HL-60/S4 treated with phorbol 12-myristate 13-acetate at 8.2 ng/mL for 4 days and 3 days (cell line): ENCODE results near the gene RAET1E.
"Not testable (repeated sequence)": the region's sequence is repeated elsewhere in the genome, so short reads cannot be mapped to it uniquely, and the experiment has no call there.

Experiments
- in situ Hi-C: fragments of 300-500 bp; cut with MboI; formaldehyde crosslinking; loops from 2 replicates; pipeline ENCODE4 v1.15.0; 2022; ENCODE audit warnings: low sequenced_read_pairs

RAET1E gene

DNA sequence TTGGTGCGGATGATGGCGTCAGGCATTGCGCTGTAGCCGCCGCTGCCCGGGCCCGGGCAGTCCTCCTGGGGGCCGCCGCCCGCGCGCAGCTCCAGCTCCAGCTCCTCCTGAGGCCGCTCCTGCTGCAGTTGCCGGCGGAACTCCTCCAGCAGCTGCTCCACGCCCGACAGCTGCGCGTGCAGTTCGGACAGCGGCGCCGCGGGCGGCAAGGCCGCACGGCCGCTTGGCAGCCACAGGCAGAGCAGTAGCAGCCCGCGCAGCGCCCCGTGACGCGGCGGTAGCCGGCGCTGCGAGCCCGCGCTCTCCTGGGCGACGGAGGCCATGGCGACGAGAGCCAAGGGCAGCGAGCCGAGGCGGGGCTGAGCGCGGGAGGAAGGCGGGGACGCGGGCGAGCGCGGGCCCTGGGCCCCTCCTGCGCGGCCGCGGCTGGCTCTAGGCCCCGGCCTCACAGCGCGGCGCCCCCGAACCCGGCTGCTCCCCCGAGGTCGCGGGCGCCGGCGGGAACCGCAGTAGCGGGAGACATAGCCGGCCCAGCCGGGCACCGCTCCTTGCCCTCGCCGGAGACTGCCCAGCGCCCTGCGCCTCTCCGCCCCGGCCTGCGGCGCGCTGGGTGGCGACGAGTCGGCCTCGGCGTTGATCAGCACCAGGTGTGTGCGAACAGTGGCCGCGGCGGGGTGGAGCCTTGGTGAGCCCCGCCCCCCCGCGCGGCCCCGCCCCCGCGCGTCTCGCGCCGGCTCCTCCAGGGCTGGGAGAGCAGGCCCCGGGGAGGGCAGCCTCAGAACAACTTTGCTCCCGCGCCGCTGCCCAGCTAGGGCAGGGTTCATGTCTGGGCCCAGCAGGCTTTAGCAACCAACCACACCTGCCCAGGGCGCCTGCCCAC, 34.0 kb downstream of the RAET1E start, which contains the start of gene LRP11:
Gene LRP11, minus strand, starts transcription at position 662 of the 880 bp plus-strand sequence. Its CDS starts 339 bp downstream, at position 323.
- in situ Hi-C loops: no loop called here

DNA sequence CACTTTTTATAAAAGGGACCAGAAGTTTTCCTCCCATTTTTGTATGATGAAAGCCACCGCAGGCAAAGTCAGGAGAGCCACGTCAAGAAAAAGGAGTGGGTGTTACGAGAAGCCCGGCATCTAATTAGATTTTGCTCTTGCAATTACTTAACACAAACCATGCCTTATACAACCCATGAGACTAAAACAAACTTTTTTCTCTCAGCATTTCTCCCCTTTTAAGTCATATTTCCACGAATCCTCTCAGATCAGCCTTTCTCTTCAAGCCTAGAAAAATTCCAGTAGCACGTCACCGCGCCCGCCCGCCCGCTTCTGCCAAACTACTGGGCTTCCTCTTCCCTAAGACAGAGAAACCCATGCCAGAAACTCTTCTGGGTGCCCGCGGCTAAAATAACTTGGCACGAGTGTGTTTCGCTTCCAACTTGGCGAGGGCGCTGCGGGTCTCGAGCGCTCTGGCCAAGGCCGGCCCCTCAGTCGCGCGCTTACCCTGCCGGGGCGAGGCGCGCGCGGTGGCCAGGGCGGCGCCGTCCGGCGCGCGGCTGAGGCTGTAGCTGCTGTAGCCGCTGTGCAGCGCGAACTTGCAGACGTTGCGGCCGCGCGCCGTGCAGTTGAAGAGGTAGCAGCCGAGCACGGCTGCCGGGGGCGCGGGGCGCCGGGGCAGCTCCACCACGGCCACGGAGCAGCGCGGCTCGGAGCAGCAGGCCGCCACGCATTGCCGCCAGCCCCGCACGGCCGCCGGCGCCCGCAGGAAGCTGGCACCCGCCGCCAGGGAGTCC, 34.8 kb downstream of the RAET1E start:
- in situ Hi-C loops: no loop called here

DNA sequence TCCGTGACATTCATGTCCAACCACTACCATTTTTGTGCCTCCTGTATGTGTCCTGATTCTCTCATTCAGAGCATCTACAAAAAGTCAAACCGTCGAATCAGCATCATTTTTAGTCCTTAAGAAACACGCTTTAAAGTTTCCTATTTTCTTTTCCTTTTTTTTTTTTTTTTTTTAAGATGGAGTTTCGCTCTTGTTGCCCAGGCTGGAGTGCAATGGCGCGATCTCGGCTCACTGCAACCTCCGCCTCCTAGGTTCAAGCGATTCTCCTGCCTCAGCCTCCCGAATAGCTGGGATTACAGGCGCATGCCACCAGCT, 35.5 kb downstream of the RAET1E start:
- in situ Hi-C loops: not testable (repeated sequence)

DNA sequence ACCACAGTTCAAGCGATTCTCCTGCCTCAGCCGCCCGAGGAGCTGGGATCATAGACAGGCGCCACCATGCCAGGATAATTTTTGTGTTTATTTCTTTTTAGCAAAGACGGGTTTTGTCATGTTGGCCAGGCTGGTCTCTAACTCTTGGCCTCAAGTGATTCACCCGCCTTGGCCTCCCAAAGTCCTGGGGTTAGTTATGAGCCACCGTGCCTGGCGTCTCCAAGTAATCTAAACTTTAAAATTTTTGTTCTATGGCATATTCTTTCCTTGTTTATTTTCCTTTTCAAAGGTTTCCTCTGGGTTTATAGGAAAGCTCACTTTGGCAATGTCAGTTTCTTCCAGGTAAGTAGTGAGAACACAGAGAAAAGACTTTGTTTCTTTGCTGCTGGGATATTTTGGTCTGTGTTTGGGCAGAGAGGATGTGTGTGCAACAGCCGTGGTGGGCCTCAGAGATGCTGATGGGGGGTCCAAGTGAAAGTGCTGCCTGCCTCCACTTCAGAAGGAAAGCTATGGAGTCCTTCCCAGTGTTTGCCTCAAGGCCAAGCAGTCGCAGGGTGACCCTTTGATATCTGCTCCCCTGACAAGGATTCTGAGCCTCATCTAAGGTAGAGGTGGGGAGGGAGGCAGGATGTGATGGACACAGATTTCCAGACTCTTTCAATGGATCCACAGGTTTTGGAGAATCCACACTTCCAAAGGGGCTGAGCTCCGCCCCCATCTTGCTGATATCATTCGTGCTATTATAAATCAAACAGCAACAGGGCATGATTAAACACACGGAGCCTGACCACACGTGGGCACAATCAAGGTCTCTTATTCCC, 36.1 kb downstream of the RAET1E start:
- in situ Hi-C loops: no loop called here

DNA sequence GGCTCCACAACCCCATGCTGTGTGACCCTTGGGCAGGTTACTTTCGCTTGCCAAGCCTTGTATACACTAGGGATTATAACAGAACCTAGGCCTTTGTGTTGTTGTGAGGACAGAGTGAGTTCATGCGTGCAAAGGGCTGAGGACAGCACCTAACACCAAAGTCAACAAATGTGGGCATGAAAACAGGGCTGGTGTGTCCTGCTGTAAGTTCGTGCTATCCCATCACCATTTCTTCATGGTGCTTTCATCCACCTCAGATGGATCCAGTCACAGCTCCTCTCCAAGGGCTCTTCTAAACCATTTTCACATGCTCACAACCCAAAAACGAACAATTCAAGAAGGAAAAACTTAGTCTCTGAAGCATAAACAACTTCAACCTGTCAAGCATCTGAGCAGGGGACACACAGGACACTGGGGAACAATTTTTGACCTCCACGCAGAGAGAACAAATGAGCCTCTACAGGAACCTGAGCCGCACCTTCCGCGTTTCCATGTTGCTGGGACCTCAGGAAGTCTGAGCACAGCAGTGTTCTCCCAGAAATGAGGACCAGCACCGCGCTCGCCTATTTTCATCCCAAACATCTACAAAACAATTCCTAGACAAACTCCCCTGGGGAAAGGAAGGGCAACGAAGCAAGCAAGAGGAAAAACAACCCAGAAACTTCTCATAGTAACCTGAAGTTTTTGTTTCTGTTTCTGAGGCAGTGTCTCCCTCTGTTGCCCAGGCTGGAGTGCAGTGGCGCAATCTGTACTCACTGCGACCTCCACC, 36.9 kb downstream of the RAET1E start:
- in situ Hi-C loops: no loop called here

DNA sequence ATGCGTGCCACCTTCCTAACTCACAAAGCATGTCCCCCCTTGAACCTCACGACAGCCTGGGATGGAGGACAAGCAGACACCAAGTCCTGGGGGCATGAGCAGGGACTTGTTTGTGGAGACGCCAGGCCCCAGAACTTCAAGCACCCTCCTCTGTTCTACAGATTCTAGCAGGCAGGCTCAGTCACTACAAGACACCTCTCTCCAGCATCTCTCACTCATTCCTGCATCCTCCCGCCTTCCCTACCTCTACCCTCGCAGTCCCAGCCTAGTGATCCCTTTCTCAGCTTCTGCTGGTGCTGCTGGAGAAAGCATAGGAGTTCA, 37.4 kb downstream of the RAET1E start:
- in situ Hi-C loops: no loop called here

DNA sequence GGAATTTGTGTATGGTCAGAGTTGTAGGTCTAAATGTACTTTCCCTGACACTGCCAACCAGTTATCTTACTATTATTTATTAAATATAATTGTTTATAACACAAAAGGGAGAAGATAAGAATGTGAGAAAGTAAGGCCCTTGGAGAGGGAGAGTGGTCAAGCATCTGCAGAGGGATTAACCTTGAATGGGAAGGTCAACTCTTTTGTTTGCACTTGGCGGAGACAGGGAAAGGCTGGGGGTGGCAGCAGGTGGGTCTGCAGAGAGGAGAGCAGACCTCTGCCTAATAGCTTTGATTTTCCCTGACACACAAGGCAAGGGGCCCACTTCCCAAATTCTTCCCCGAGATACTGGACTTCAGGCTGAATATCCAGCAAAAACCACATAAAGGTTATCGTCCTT, 38.0 kb downstream of the RAET1E start:
- in situ Hi-C loops: no loop called here

DNA sequence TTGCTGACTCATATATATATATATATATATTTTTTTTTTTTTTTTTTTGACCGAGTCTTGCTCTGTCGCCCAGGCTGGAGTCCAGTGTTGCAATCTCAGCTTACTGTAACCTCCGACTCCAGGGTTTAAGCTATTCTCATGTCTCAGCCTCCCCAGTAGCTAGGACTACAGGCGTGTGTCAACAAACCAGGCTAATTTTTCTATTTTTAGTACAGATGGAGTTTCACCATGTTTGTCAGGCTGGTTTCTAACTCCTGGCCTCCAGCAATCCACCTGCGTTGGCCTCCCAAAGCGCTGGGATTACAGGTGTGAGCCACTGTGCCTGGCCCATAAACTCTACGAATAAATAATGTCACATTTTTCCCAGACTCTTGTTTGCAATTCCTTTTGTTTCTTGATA, 38.5 kb downstream of the RAET1E start:
- in situ Hi-C loops: no loop called here

DNA sequence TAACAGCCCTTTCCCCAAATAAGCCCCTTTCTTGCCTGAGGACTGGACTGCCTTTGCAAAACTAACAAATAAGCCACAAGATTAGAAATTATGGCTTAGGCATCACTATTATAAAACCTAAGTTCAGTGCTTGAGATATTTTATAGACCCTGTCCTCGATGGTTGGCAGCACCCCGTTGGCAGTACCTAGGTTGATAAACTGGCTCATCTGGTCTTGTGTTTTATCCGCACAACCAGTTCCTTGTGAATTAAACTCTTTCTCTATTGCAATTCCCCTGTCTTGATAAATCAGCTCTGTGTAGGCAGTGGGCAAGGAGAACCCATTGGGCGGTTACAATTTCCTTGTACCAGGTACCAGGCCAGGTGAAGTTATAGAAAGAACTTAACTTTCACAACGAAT, 40.4 kb downstream of the RAET1E start:
- in situ Hi-C loops: no loop called here

DNA sequence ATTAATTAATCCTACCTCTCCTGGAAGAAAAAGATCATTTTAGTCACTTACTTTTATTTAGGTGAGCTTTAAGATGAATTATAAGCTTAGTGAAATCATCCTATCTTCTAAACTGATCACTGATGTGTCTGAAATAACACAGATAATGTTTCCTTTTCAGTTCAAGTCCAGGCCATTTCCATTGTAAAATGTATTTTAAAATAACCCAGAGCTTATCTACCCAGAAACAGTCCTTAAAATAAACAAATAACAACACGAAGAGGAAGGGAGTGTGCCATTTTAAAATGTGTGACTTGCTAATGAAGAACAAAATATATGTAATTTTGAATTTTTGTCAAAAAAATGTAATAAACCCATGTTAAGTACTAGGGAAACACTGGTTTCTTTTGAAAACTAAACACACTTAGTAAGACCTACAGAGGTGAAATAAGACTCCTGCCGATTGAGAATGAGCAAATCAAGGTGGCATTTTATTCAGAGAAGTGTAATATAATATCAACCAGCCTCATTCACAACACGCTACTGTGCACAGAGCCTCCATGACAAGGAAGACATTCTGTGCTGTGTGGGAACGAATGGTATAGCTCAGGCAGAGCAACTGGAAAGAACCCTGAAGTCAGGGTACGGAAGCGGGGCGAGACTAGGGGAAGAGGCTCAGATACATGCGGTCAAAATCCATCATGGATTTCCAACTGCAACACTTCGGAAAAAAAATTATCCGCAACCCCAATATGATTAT, 41.5 kb downstream of the RAET1E start:
- in situ Hi-C loops: no loop called here

DNA sequence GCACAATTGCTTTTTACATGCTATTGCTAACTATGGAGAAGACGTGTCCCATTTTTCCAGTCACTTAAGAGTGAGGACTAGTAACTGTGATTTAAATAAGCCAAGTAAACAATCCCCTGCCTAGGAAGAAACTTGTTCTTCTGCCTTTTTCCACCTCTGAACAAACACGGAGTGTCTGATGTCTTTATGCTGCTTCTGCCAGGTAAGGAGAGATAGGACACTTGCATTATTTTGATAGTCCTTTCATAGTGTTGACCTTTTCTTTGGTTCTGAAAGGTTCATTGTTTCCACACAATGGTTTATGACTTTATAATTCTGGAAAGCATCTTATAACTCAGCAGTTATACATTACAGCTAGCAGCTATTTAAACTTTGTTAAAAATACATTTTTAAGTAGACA, 42.2 kb downstream of the RAET1E start:
- in situ Hi-C loops: no loop called here

DNA sequence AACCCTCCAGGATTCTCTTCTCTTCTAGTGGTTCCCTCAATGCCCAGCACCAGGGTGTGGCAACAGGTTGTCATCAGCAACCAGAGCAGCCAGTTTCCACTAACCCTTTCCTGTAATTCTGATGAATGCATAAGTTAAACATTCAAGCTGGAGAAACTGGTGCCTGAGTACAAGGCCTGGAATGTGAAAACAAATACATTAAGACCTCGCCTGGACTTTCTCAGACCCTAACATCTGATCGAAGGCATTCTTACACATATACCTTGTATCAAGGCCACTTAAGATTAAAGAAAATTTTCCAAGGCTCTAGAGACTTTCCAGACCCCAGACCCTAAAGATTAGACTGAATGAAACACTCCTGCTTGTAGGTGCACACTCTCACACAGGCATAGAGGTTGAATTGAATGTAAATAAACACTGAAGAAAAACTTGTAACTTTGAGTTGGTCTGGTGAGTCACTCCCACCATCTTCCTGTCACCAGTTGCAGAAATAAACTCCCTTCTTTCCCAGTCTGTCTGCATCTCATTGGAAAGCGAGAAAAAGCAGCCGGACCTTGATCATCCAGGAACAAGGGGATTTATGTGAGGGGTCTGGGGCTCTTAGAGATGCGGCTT, 42.8 kb downstream of the RAET1E start:
- in situ Hi-C loops: no loop called here

DNA sequence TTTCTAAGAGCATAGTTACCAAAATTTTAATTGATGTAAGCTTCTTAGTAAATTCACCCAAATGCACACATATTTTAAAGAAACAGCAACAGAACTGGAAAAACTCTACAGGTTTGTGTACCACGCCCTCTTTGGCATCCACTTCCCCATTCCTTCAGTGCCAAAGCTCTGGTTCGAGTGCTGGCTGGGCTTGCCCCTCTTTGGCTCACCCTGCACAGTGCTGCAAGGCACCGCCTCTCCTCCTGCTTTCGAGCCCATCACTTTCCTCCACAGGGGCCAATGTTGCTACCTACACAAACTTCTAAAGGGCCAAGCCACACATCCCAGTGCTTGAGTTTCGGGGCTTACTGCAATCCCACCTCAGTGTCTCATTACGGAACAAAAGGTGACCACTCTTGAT, 43.4 kb downstream of the RAET1E start:
- in situ Hi-C loops: no loop called here

DNA sequence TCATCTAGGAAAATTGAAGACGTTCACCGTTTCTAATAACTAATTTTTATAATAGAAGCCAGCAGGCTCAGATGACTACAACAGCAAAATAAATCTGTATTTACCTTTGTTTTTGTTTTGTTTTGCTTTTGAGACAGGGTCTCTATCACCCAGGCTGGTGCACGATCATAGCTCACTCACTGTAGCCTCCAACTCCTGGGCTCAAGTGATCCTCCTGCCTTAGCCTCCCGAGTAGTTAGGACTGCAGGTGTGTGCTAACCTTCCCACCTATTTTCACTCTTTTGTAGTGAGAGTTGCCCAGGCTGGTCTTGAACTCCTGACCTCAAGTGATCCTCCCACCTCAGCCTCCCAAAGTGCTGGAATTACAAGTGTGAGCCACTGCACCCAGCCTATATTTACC, 43.9 kb downstream of the RAET1E start:
- in situ Hi-C loops: not testable (repeated sequence)

DNA sequence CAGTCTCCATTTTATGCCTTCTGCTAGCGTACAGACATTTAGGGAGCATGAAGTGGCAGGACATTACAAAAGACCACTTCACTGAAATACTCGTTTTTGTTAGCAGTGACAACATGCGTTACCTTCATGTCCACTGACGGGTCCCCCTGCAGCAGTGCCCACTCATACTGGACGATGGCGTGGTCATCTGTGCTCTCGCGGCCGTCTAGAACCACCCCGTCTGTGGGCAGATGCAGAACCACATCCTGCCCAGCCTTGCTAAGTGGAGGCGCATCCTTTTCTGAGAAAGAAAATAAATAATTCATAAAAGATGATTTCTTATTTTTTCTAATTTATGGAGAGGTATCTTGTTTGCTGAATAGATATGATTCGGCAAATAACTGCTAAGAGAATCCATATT, 45.0 kb downstream of the RAET1E start:
- in situ Hi-C loops: no loop called here

DNA sequence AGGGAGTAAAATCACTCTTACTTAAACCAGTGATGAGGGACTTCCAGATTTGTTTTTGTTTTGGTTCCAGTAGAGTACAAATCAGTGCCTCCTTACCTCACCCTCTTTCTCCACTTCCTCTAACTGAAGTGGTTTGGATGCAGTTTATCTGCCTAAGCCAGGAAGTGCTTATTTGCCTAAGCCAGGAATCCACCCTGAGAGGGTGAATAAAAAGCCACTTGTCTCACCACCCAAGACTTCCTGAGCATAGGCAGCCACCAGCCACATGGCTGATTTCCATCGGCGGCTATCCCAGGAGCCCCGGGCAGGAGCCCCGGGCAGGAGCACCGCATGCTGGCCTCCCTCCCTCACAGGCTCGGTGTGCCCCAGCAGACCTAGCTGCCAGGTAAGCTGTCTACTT, 45.7 kb downstream of the RAET1E start:
- in situ Hi-C loops: no loop called here

DNA sequence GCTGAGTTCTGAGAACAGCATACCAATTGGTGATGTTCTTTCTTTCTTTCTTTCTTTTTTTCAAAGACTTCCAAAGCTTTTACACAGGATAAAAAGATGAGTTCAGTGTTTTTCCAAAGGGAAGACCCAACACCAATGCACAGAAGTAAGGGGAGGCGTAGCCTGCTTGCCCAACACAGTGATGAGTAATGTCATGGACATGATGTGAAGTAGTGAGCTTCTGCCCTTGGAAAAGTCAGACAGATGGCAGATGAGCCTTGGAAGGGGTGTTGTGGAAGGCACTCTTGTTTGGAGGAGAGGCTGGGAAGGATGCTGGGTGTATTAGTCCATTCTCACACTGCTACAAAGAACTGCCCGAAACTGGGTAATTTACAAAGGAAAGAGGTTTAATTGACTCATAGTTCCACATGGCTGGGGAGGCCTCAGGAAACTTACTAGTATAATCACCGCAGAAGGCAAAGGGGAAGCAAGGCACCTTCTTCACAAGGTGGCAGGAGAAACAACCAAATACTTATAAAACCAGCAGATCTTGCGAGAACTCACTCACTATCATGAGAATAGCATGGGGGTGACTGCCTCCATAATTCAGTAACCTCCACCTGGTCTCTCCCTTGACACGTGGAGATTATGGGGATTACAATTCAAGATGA, 46.3 kb downstream of the RAET1E start:
- in situ Hi-C loops: no loop called here

DNA sequence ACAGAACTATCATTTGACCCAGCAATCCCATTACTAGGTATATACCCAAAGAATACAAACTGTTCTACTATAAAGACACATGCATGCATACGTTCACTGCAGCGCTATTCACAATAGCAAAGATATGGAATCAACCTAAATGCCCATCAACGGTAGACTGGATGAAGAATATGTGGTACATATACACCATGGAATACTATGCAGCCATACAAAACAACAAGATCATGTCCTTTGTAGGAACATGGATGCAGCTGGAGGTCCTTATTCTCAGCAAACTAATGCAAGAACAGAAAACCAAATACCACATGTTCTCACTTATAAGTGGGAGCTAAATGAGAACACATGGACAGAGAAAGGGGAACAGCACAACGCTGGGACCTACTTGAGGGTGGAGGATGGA, 49.6 kb downstream of the RAET1E start:
- in situ Hi-C loops: loop anchor here (25.0 kb wide), 1 partner anchor 164 kb away; no protein-coding TSS in a partner anchor
